ENCODE measurements around the gene DTD1. TPM values are rescaled to one million over a fixed set of nuclear protein-coding genes. Genes with fewer than 3 reads are reported as not detected.
"Not testable (repeated sequence)": the region's sequence is repeated elsewhere in the genome, so short reads cannot be mapped to it uniquely, and the experiment has no call there.

The DTD1 gene
- total and polyA plus RNA-seq, 2 donors = 13.2 to 16.9 TPM

GRCh38 chr20:18775633-18776032, 187.8 kb downstream of the DTD1 start:
- Histone ChIP-seq H3K27ac (ENCODE audit: low read depth in 1 of 2, low read length in 1 of 2) (no peak overlapping the region), H3K4me1 (ENCODE audit: control insufficient read depth in 2 of 2, insufficient read depth in 2 of 2, low read length in 2 of 2) (no peaks in the 10 kb centered on the region), H3K27me3 (ENCODE audit: control insufficient read depth in 2 of 2, insufficient read depth in 1 of 2, low read length in 1 of 2) (no peaks in the 10 kb centered on the region), H3K4me3 (ENCODE audit: low read length in 2 of 2) (no peak overlapping the region), H3K9me3 (ENCODE audit: control insufficient read depth in 2 of 2, insufficient read depth in 1 of 2, low read length in 1 of 2) (no peaks in the 10 kb centered on the region), H3K36me3 (ENCODE audit: control insufficient read depth in 2 of 2, insufficient read depth in 2 of 2, low read length in 1 of 2) (no peaks in the 10 kb centered on the region)
- DNase-seq (ENCODE audit: low read depth in 6 of 9, low spot score in 9 of 9) = no peak
- 94% methylated on average over 5 of the region's 5 CpGs for WGBS

- Histone ChIP-seq H3K27me3 (ENCODE audit: control insufficient read depth in 2 of 2, insufficient read depth in 1 of 2, low read length in 1 of 2) (no peaks in the 10 kb centered on the region), H3K4me1 (ENCODE audit: control insufficient read depth in 2 of 2, insufficient read depth in 2 of 2, low read length in 2 of 2) (no peaks in the 10 kb centered on the region), H3K36me3 (ENCODE audit: control insufficient read depth in 2 of 2, insufficient read depth in 2 of 2, low read length in 1 of 2) (no peaks in the 10 kb centered on the region), H3K4me3 (ENCODE audit: low read length in 2 of 2) (no peak overlapping the region), H3K27ac (ENCODE audit: low read depth in 1 of 2, low read length in 1 of 2) (no peak overlapping the region), H3K9me3 (ENCODE audit: control insufficient read depth in 2 of 2, insufficient read depth in 1 of 2, low read length in 1 of 2) (no peaks in the 10 kb centered on the region)
- no peak for DNase-seq (ENCODE audit: low read depth in 6 of 9, low spot score in 9 of 9)
- 86% methylated on average over 10 of the region's 10 CpGs for WGBS
Observed at GRCh38 chr20:18778690-18779392, 191.0 kb downstream of the DTD1 start.

- no peaks in the 10 kb centered on the region for H3K36me3 ChIP-seq (ENCODE audit: control insufficient read depth in 2 of 2, insufficient read depth in 2 of 2, low read length in 1 of 2)
- WGBS = 91% methylated on average over 9 of the region's 9 CpGs
- H3K27me3 ChIP-seq (ENCODE audit: control insufficient read depth in 2 of 2, insufficient read depth in 1 of 2, low read length in 1 of 2) = no peaks in the 10 kb centered on the region
- H3K4me3 ChIP-seq (ENCODE audit: low read length in 2 of 2) = no peak overlapping the region
- H3K4me1 ChIP-seq (ENCODE audit: control insufficient read depth in 2 of 2, insufficient read depth in 2 of 2, low read length in 2 of 2) = no peaks in the 10 kb centered on the region
- no peak overlapping the region for H3K27ac ChIP-seq (ENCODE audit: low read depth in 1 of 2, low read length in 1 of 2)
- DNase-seq (ENCODE audit: low read depth in 6 of 9, low spot score in 9 of 9) = no peak
- no peaks in the 10 kb centered on the region for H3K9me3 ChIP-seq (ENCODE audit: control insufficient read depth in 2 of 2, insufficient read depth in 1 of 2, low read length in 1 of 2)
Observed at GRCh38 chr20:18780385-18781130, 192.7 kb downstream of the DTD1 start.

GRCh38 chr20:18781509-18781908, 193.7 kb downstream of the DTD1 start:
- Histone ChIP-seq H3K4me3 (ENCODE audit: low read length in 2 of 2) (no peak overlapping the region), H3K9me3 (ENCODE audit: control insufficient read depth in 2 of 2, insufficient read depth in 1 of 2, low read length in 1 of 2) (no peaks in the 10 kb centered on the region), H3K4me1 (ENCODE audit: control insufficient read depth in 2 of 2, insufficient read depth in 2 of 2, low read length in 2 of 2) (no peaks in the 10 kb centered on the region), H3K27ac (ENCODE audit: low read depth in 1 of 2, low read length in 1 of 2) (no peak overlapping the region), H3K36me3 (ENCODE audit: control insufficient read depth in 2 of 2, insufficient read depth in 2 of 2, low read length in 1 of 2) (no peaks in the 10 kb centered on the region), H3K27me3 (ENCODE audit: control insufficient read depth in 2 of 2, insufficient read depth in 1 of 2, low read length in 1 of 2) (no peaks in the 10 kb centered on the region)
- no peak for DNase-seq (ENCODE audit: low read depth in 6 of 9, low spot score in 9 of 9)
- 91% methylated on average over 3 of the region's 3 CpGs for WGBS

GRCh38 chr20:18783385-18783959, 195.6 kb downstream of the DTD1 start:
- H3K4me3 ChIP-seq (ENCODE audit: low read length in 2 of 2) = no peak overlapping the region
- no peaks in the 10 kb centered on the region for H3K4me1 ChIP-seq (ENCODE audit: control insufficient read depth in 2 of 2, insufficient read depth in 2 of 2, low read length in 2 of 2)
- no peaks in the 10 kb centered on the region for H3K36me3 ChIP-seq (ENCODE audit: control insufficient read depth in 2 of 2, insufficient read depth in 2 of 2, low read length in 1 of 2)
- H3K27me3 ChIP-seq (ENCODE audit: control insufficient read depth in 2 of 2, insufficient read depth in 1 of 2, low read length in 1 of 2) = no peaks in the 10 kb centered on the region
- 96% methylated on average over 5 of the region's 5 CpGs for WGBS
- no peaks in the 10 kb centered on the region for H3K9me3 ChIP-seq (ENCODE audit: control insufficient read depth in 2 of 2, insufficient read depth in 1 of 2, low read length in 1 of 2)
- H3K27ac ChIP-seq (ENCODE audit: low read depth in 1 of 2, low read length in 1 of 2) = no peak overlapping the region
- no peak for DNase-seq (ENCODE audit: low read depth in 6 of 9, low spot score in 9 of 9)

- not testable (repeated sequence) for H3K4me3 ChIP-seq (ENCODE audit: low read length in 2 of 2); H3K27me3 ChIP-seq (ENCODE audit: control insufficient read depth in 2 of 2, insufficient read depth in 1 of 2, low read length in 1 of 2); H3K36me3 ChIP-seq (ENCODE audit: control insufficient read depth in 2 of 2, insufficient read depth in 2 of 2, low read length in 1 of 2); H3K4me1 ChIP-seq (ENCODE audit: control insufficient read depth in 2 of 2, insufficient read depth in 2 of 2, low read length in 2 of 2); H3K9me3 ChIP-seq (ENCODE audit: control insufficient read depth in 2 of 2, insufficient read depth in 1 of 2, low read length in 1 of 2); H3K27ac ChIP-seq (ENCODE audit: low read depth in 1 of 2, low read length in 1 of 2); DNase-seq (ENCODE audit: low read depth in 6 of 9, low spot score in 9 of 9)
- 94% methylated on average over 2 of the region's 2 CpGs for WGBS
Observed at GRCh38 chr20:18787046-18787445, 199.2 kb downstream of the DTD1 start.

- H3K27me3 ChIP-seq (ENCODE audit: control insufficient read depth in 2 of 2, insufficient read depth in 1 of 2, low read length in 1 of 2) = no peaks in the 10 kb centered on the region
- no peak for DNase-seq (ENCODE audit: low read depth in 6 of 9, low spot score in 9 of 9)
- H3K36me3 ChIP-seq (ENCODE audit: control insufficient read depth in 2 of 2, insufficient read depth in 2 of 2, low read length in 1 of 2) = no peaks in the 10 kb centered on the region
- no peak overlapping the region for H3K4me3 ChIP-seq (ENCODE audit: low read length in 2 of 2)
- no peaks in the 10 kb centered on the region for H3K4me1 ChIP-seq (ENCODE audit: control insufficient read depth in 2 of 2, insufficient read depth in 2 of 2, low read length in 2 of 2)
- no peaks in the 10 kb centered on the region for H3K9me3 ChIP-seq (ENCODE audit: control insufficient read depth in 2 of 2, insufficient read depth in 1 of 2, low read length in 1 of 2)
- H3K27ac ChIP-seq (ENCODE audit: low read depth in 1 of 2, low read length in 1 of 2) = no peak overlapping the region
Observed at GRCh38 chr20:18788021-18788420, 200.2 kb downstream of the DTD1 start.

- H3K4me1 ChIP-seq (ENCODE audit: control insufficient read depth in 2 of 2, insufficient read depth in 2 of 2, low read length in 2 of 2) = peaks cover 5 to 7% of the 10 kb centered on the region in 2 donors
- no peak overlapping the region for H3K27ac ChIP-seq (ENCODE audit: low read depth in 1 of 2, low read length in 1 of 2)
- WGBS = 80% methylated on average over 3 of the region's 3 CpGs
- no peak for DNase-seq (ENCODE audit: low read depth in 6 of 9, low spot score in 9 of 9)
- no peaks in the 10 kb centered on the region for H3K9me3 ChIP-seq (ENCODE audit: control insufficient read depth in 2 of 2, insufficient read depth in 1 of 2, low read length in 1 of 2)
- no peaks in the 10 kb centered on the region for H3K27me3 ChIP-seq (ENCODE audit: control insufficient read depth in 2 of 2, insufficient read depth in 1 of 2, low read length in 1 of 2)
- no peak overlapping the region for H3K4me3 ChIP-seq (ENCODE audit: low read length in 2 of 2)
- no peaks in the 10 kb centered on the region for H3K36me3 ChIP-seq (ENCODE audit: control insufficient read depth in 2 of 2, insufficient read depth in 2 of 2, low read length in 1 of 2)
Observed at GRCh38 chr20:18790787-18791186, 202.9 kb downstream of the DTD1 start.
